Left lung (tissue), 10 donors: Measurements from ENCODE around the gene SLC26A4. TPM values are rescaled to one million over a fixed set of nuclear protein-coding genes. Genes with fewer than 3 reads are reported as not detected.

Source experiments
- ATAC-seq: fragments of 200-7000 bp; cut with Tn5 transposase; one replicate; pipeline ENCODE4 v1.9.1; 2020; ENCODE audit warnings: moderate library complexity
- DNase-seq, 4 donors: peaks; one replicate each; pipeline ENCODE4 v3.0.0-alpha.2; 2013 to 2020
- H3K27ac ChIP-seq, 2 donors: fragments of 200-600 bp; sonication (generic) in 1 of 2; one replicate each; pipeline versions ENCODE4 v1.5.0 to v1.8.0; 2020 to 2021
- H3K27me3 ChIP-seq, 2 donors: fragments of 200-600 bp; sonication (generic) in 1 of 2; one replicate each; pipeline versions ENCODE4 v1.5.0 to v1.8.0; 2020 to 2021
- H3K36me3 ChIP-seq, 2 donors: fragments of 200-600 bp; sonication (generic) in 1 of 2; one replicate each; pipeline versions ENCODE4 v1.5.0 to v1.8.0; 2020 to 2021
- H3K4me1 ChIP-seq, 2 donors: fragments of 200-600 bp; one replicate each; pipeline ENCODE4 v1.8.0; 2021
- H3K4me3 ChIP-seq, 2 donors: fragments of 200-600 bp; sonication (generic) in 1 of 2; one replicate each; pipeline versions ENCODE4 v1.5.0 to v1.8.0; 2020 to 2021; ENCODE audit warnings: mild to moderate bottlenecking in 1 of 2
- H3K9me3 ChIP-seq, 2 donors: fragments of 200-600 bp; sonication (generic) in 1 of 2; one replicate each; pipeline versions ENCODE4 v1.5.0 to v1.8.0; 2020 to 2021
- CTCF ChIP-seq, 2 donors: fragments of 200-600 bp; sonication (generic) in 1 of 2; IDR thresholded peaks; one replicate each; pipeline versions ENCODE4 v1.5.0 to v1.8.0; 2021; ENCODE audit warnings: antibody characterized with exemption in 2 of 2
- intact Hi-C, 2 donors: fragments of 100-400 bp; cut with DNase I; formaldehyde crosslinking; loops; one replicate each; pipeline versions ENCODE4 v1.11.2 to v1.14.2; 2022
- polyA plus RNA-seq, 6 donors: library from polyadenylated mRNA; unstranded; fragments of 120-200 nt; gene quantifications; one replicate each; pipeline ENCODE4 v1.2.1, GENCODE V29; 2013; ENCODE audit not compliant: insufficient read length in 6 of 6
- total RNA-seq, 2 donors: library from RNA; stranded (reverse); fragmentation: NEBNext Ultra II Directional; extraction: Animal tissue kit (Norgen Biotek cat#: 25700); gene quantifications; one replicate each; pipeline ENCODE4 v1.2.1, GENCODE V29; 2021
- donor health status: DM: no; HTN: yes; CAD: no.
- donor health status: DM: no; HTN: no; CAD: no.

Gene SLC26A4
- total and polyA plus RNA-seq, 8 donors: 0.82 to 2.5 (median 1.3) TPM

GRCh38 chr7:107726356-107727130 is 65.9 kb downstream of the SLC26A4 start:
- no peak overlapping the region for H3K4me3 ChIP-seq
- no peaks in the 10 kb centered on the region for H3K4me1 ChIP-seq
- H3K36me3 ChIP-seq: no peaks in the 10 kb centered on the region
- H3K9me3 ChIP-seq: no peaks in the 10 kb centered on the region
- ATAC-seq (no peak), DNase-seq (no peak)
- H3K27ac ChIP-seq: no peak overlapping the region
- no peak for TF ChIP-seq CTCF (IDR thresholded peaks at IDR 0.05)
- H3K27me3 ChIP-seq: peaks cover 4 to 9% of the 10 kb centered on the region in 2 donors
- intact Hi-C loops: loop anchor here in 1 of 2 donors (5.0 kb wide), 1 partner anchor 264 kb away; no protein-coding TSS in a partner anchor

GRCh38 chr7:107728276-107728675 is 67.6 kb downstream of the SLC26A4 start:
- ATAC-seq: no peak
- intact Hi-C loops: loop anchor here in 1 of 2 donors (5.0 kb wide), 1 partner anchor 266 kb away; no protein-coding TSS in a partner anchor
- no peaks in the 10 kb centered on the region for H3K36me3 ChIP-seq
- DNase-seq: no peak
- no peak for TF ChIP-seq CTCF (IDR thresholded peaks at IDR 0.05)
- H3K4me1 ChIP-seq: no peaks in the 10 kb centered on the region
- H3K27ac ChIP-seq: no peak overlapping the region
- H3K4me3 ChIP-seq: no peak overlapping the region
- no peaks in the 10 kb centered on the region for H3K9me3 ChIP-seq
- peaks cover 4 to 9% of the 10 kb centered on the region in 2 donors for H3K27me3 ChIP-seq

DNA sequence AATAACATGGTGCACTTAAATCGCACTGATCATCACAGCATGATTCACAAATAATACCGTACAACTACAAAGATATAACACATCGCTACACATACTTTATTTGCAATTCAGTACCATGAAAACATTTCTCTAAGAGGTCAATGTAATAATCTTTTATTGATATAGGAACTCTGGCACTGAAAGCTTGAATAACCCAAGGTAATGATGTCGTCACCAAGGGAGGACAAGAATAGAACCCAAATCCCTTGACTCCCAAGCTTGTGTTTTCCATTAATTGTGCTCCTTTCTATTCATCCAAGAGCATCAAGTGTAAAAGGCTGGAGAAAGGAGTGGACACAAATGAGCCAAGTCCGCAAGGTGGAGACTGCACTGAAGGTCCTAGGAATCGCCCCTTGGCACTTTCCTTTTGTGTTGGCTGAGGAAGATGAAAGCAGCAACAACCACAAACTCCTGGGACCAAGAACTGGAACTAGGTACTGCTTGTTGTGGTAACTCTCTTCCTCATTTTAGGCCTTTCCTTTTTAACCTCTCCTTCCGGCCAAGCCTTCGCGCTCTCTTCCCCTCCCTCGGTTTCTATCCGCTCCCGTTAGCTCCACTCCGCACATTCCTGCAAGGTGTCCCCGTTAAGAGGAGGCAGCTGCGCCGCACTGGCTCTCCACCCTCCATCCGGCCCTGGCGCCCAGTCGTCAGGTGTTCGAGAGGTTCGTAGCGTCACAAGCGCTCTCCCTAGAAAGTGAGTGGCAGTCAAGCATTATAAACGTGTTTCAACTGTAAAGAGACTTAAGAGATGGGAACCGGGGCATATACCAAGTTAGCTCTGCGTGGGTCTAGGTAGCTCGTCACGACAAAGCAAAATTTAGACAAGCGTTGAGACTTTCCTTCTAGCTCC is 82.3 kb downstream of the SLC26A4 start:
- intact Hi-C loops: loop anchor here in 1 of 2 donors (10.0 kb wide), 1 partner anchor 132 kb away; no protein-coding TSS in a partner anchor
- H3K27ac ChIP-seq: peak overlapping the region; percentile 98 to 99
- ATAC-seq (peak; percentile 54), DNase-seq (peak in 2 of 4 donors; percentile 73 to 86)
- H3K4me1 ChIP-seq: peaks cover 17 to 41% of the 10 kb centered on the region in 2 donors
- peak overlapping the region; percentile 88 to 97 for H3K4me3 ChIP-seq
- H3K36me3 ChIP-seq: no peaks in the 10 kb centered on the region
- no peak for TF ChIP-seq CTCF (IDR thresholded peaks at IDR 0.05)
- no peaks in the 10 kb centered on the region for H3K27me3 ChIP-seq
- no peaks in the 10 kb centered on the region for H3K9me3 ChIP-seq

GRCh38 chr7:107743567-107744344 is 83.1 kb downstream of the SLC26A4 start, which contains the start of gene CBLL1:
TSS of gene CBLL1 (plus strand) at chr7:107744142. CDS start at chr7:107744164, 22 bp downstream.
- ATAC-seq (peak; percentile 98), DNase-seq (peak; percentile 97 to 99 (median 97))
- peaks cover 17 to 48% of the 10 kb centered on the region in 2 donors for H3K4me1 ChIP-seq
- peaks cover 0 to under 1% of the 10 kb centered on the region in 2 donors for H3K36me3 ChIP-seq
- H3K27ac ChIP-seq: peak within 1 kb of the TSS; percentile 98 to 99
- H3K4me3 ChIP-seq: peak within 1 kb of the TSS; percentile 88 to 97
- TF ChIP-seq CTCF (IDR thresholded peaks at IDR 0.05): peak; percentile 48 to 58
- H3K27me3 ChIP-seq: no peaks in the 10 kb centered on the region
- intact Hi-C loops: loop anchor here in 1 of 2 donors (10.0 kb wide), 1 partner anchor 131 kb away; no protein-coding TSS in a partner anchor
- no peaks in the 10 kb centered on the region for H3K9me3 ChIP-seq
